ENCODE data around the gene FAM117A.

FAM117A gene

GRCh38 chr17:49707246-49707607 is 56.7 kb downstream of the FAM117A start:
- DNase-seq = peak in 5 of 6 experiments; percentile 6 to 61 (median 30)

DNA sequence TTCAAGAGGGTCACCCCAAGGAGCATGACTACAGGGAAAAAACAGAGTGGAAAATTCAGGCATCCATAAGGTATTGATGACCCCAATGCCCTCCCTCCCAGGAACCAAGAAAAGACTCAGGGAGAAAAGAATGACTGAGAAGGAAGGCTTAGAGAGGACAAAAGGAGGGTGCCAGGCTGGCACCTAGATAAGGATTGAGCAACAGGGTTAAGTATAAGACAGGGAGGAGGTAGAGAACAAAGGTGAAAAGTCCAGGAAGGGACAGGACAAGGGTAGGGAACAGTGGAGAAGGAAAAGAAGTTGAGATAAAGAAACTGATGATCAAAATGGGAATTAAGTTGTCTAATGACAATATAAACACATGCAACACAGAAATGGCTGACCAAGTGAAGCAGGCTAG is 58.7 kb downstream of the FAM117A start:
- DNase-seq = no peak

- peak in 2 of 6 experiments; percentile 1 to 18 for DNase-seq
These were observed 60.2 kb downstream of the FAM117A start for GRCh38 chr17:49703557-49704277.

DNA sequence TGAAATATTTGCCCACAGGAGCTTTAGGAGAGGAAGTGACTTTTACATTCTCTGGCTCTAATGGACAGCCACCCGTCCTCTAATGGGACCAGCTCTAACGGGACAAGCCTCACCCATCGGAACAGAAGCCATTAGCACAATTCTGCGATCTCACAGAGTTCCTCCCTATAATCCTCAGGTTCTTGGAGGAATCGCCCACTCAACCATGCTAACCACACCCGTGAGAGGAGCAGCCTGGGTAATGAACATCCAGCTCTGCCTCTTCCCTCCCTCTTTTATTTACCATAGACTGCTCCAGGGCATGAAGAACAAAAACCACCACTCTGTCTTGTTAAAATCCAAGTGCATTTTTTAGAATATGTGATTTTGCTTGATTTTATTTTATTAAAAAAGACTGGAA is 63.0 kb downstream of the FAM117A start:
- DNase-seq = no peak

- DNase-seq = no peak
These were observed 63.9 kb downstream of the FAM117A start for GRCh38 chr17:49699966-49700575.

DNA sequence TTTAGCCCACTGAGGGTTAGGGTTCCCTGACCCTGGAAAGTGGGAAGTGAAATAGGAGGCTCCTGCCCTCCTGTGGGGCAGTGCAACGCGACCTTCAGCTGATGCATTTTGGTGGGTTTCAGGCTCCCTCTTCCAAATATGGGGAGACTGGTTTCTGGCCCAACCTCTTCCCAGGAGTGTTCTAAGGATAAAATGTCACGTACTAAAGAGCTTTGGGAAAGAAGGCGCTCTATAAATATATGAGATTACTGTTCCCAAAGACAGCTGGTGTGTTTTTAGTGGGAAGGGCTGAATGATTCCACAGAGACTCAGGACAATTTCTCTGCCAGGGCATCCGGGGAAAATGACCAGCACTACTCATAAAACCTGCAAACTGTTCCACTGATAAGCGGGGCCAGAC is 65.9 kb downstream of the FAM117A start:
- DNase-seq = no peak

DNA sequence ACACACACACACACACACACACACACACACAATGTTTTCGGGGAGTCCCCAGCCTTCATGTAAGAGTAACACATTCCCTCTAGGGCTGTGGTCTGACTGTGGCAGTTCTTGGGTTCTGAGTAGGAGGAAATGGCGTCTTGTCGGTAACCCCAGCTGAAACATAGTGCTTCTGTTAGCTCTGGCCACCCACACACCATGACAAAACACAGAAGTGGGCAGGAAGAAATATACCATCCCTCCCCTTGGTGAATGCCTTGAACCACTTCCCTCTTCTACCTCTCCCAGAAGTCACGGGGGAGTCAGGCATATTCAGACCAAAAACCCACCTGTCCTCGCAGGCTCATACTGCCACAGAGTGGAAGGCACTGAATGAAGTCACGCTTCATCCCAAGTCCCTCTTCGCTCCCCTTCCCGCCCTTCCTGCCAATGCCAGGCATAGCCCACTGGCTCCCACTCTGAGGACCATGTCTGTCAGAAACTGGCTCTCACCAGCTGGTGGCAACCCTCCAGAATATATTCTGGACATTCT is 67.6 kb downstream of the FAM117A start:
- peak in 5 of 6 experiments; percentile 25 to 52 (median 42) for DNase-seq

- DNase-seq = no peak
These were observed 68.2 kb downstream of the FAM117A start for GRCh38 chr17:49695698-49696232.

DNA sequence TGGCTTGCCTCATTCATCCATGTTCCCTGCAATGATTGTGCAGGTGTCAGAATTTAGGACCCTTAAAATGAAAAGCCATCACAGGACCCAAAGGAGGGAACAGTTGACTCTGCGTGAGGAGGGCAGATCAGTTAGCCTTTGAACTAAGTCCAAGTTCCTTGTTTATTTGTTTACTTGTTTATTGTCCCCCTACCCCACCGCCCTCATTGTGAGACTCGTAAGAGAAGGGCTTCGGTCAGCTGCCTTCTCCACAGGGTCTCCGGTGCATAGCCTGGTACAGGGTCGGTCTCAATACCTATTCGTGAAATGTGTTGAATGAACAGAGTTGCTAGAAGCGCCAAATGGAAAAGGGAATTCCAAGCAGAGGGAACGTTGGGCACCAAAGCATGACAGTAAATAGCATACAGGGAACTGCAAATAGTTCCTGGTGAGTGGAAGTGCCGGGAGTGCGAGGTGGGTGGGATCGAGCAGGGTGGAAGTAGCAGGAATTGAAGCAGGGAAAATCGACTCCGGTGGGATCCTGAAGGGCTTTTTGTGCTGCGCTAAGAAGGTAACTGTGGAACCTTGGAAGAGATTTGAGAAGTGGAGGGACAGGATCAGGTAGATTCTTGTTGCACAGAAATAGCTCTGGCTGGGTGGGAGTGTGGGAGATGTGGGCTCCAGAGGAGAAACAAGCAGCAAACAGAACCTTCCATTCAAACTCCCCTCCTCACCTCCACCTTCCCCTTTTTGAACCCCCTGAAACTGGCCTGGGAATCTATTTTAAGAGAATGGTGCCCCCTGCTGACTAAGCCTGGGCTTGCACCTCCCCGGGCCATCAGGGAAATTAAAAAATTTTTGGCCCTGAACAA is 68.9 kb downstream of the FAM117A start:
- DNase-seq = peak; percentile 13 to 76 (median 62)

- no peak for DNase-seq
These were observed 71.2 kb downstream of the FAM117A start for GRCh38 chr17:49692751-49693150.

GRCh38 chr17:49691677-49692191 is 72.2 kb downstream of the FAM117A start:
- DNase-seq = no peak

GRCh38 chr17:49691086-49691676 is 72.8 kb downstream of the FAM117A start:
- DNase-seq = no peak

DNA sequence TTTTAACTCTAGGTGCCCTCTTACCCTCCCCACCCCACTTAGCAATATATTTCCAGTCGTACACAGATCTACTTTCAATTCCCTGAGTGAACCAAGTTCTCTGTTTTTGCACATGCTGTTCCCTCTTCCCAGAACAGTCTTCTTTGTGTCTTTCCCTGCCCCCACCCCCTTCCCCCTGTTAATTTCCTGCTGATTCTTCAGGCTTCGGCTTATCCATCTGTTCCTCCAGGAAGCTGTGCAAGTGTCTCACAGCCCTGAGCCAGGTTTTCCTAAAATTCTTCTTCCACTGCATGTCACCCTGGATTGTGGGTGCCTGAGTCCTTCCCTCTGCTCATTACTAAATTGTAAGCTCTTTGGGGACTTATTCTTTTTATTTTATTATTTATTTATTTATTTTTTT is 73.7 kb downstream of the FAM117A start:
- DNase-seq = no peak

- no peak for DNase-seq
These were observed 75.1 kb downstream of the FAM117A start for GRCh38 chr17:49688848-49689247.

GRCh38 chr17:49687878-49688491 is 75.9 kb downstream of the FAM117A start:
- peak in 4 of 6 experiments; percentile 6 to 62 (median 43) for DNase-seq

- no peak for DNase-seq
These were observed 82.6 kb downstream of the FAM117A start for GRCh38 chr17:49681106-49681979.

- no peak for DNase-seq
These were observed 83.6 kb downstream of the FAM117A start for GRCh38 chr17:49680314-49680713.

DNA sequence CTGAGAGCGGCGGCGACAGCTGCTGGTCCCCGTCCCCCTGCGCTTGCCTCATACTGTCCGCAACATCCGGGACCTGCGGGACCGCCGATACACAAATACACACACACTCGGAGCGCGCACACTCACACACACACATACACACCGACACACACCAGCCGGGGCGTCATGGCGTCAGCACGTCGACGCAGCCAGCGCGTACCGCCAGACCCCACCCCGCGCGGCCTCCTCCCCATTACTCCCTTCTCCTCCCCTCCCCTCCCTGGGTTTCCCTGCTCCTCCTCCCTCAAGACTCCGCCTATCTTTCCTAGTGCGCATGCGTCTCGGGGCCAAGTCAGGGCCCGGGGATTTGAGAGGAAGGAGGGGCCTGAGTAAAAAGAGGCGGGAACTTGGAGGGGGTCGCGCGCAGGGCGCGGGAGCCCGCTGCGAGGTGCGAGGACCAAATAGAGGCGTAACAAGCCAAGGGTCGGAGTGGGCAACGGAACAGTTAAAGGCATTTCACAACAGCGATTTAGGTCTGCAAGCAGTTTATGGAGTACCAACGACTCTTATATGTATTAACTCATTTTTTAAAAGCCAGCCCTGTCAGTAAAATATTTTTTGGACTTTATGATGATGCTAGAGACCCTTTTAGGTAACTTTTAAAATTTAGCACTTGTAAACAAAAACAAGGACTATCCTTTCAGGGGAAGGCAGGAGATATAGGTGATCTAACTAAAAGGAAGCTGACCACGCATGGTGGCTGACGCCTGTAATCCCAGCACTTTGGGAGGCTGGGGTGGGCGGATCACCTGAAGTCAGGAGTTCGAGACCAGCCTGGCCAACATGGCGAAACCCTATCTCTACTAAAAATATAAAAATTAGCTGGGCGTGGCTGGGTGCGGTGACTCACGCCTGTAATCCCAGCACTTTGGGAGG is 85.7 kb downstream of the FAM117A start, which contains the start of gene SPOP:
Gene SPOP (minus strand): TSS at position 165 of the 915 bp plus-strand sequence. CDS start 55,287 bp downstream, outside the sequence.
- DNase-seq = peak; percentile 93 to 99 (median 98)

- peak; percentile 86 to 97 (median 95) for DNase-seq
These were observed 86.6 kb downstream of the FAM117A start for GRCh38 chr17:49677134-49677932.

Measured in stimulated activated naive CD4-positive, alpha-beta T cell (primary cell).